DOHH2 (cell line): Measurements from ENCODE around the gene SYT1.

Experiments
- CTCF ChIP-seq: fragments of 200-600 bp; sonication (generic); IDR thresholded peaks from one replicate; pipeline ENCODE4 v1.5.1; 2014; ENCODE audit warnings: antibody characterized with exemption, mild to moderate bottlenecking, low read depth, low read length; ENCODE audit not compliant: poor library complexity, severe bottlenecking
- EZH2phosphoT487 ChIP-seq: fragments of 200-600 bp; sonication (generic); IDR thresholded peaks from 2 replicates; pipeline ENCODE4 v1.6.1; 2017; ENCODE audit warnings: borderline replicate concordance, mild to moderate bottlenecking, antibody characterized with exemption, low read length, moderate library complexity, mixed read lengths

GRCh38 chr12:79435742-79436141 is 571.2 kb downstream of the SYT1 start:
- TF ChIP-seq CTCF (no peak), EZH2phosphoT487 (no peak)
